IMR-90 (cell line): ENCODE results near the gene ZNF385C. TPM values are rescaled to one million over a fixed set of nuclear protein-coding genes. Genes with fewer than 3 reads are reported as not detected.

Experiments
- ATAC-seq: fragments of 200-7000 bp; cut with Tn5 transposase; 2 replicates; pipeline ENCODE4 v1.9.1; 2020; ENCODE audit warnings: low read depth, mild to moderate bottlenecking, moderate library complexity
- BruUV-seq: library from RNA; stranded (reverse); fragments of 400-500 nt; replicated peaks from 2 replicates; lab custom pipeline; 2021; lab: Mats Ljungman, UMichigan
- CTCF ChIA-PET: fragments of 300-600 bp; formaldehyde crosslinking; extraction: SDS; loops from one replicate; lab custom pipeline; 2021; ENCODE audit warnings: antibody characterized with exemption; lab: Yijun Ruan, JAX
- POLR2A ChIA-PET: fragments of 300-600 bp; sonication (Branson Sonifier 250); formaldehyde crosslinking; loops from one replicate; lab custom pipeline; 2022; ENCODE audit warnings: antibody characterized with exemption; ENCODE audit not compliant: unreplicated experiment; lab: Charles Lee
- DNase-seq: peaks from one replicate; pipeline ENCODE4 v3.0.0; 2013
- H2AFZ ChIP-seq: replicated peaks from 2 replicates; pipeline ENCODE3; 2013; ENCODE audit warnings: low read length, mild to moderate bottlenecking; ENCODE audit not compliant: poor library complexity
- H2AK5ac ChIP-seq: 2 replicates; pipeline ENCODE4 v1.6.1; 2013; ENCODE audit warnings: low read depth, low read length, inconsistent platforms
- H2AK9ac ChIP-seq: replicated peaks from 2 replicates; pipeline ENCODE3; 2013; ENCODE audit warnings: mild to moderate bottlenecking, low read depth, low read length, moderate library complexity; ENCODE audit not compliant: poor library complexity
- H2BK120ac ChIP-seq: 2 replicates; pipeline ENCODE4 v1.6.1; 2013; ENCODE audit warnings: low read depth, low read length, inconsistent platforms
- H2BK15ac ChIP-seq: 3 replicates; pipeline ENCODE4 v1.6.1; 2013; ENCODE audit warnings: low read depth, low read length, inconsistent platforms
- H2BK20ac ChIP-seq: 2 replicates; pipeline ENCODE4 v1.6.1; 2013; ENCODE audit warnings: low read depth, mild to moderate bottlenecking, inconsistent platforms, low read length, moderate library complexity
- H2BK5ac ChIP-seq: 2 replicates; pipeline ENCODE4 v1.6.1; 2013; ENCODE audit warnings: mild to moderate bottlenecking, low read depth, low read length, inconsistent platforms; ENCODE audit not compliant: poor library complexity, severe bottlenecking
- H3K14ac ChIP-seq: replicated peaks from 2 replicates; pipeline ENCODE4 v1.6.1; 2013; ENCODE audit warnings: low read depth, low read length, inconsistent platforms
- H3K18ac ChIP-seq: 2 replicates; pipeline ENCODE4 v1.6.1; 2013; ENCODE audit warnings: low read depth, low read length, control low read depth
- H3K23ac ChIP-seq: 2 replicates; pipeline ENCODE4 v1.6.1; 2013; ENCODE audit warnings: low read depth, low read length, inconsistent platforms
- H3K27ac ChIP-seq: 2 replicates; pipeline ENCODE4 v1.5.1; 2013; ENCODE audit warnings: mild to moderate bottlenecking, control low read depth, low read length; ENCODE audit not compliant: insufficient read depth
- H3K27me3 ChIP-seq: 2 replicates; pipeline ENCODE4 v1.6.1; 2013; ENCODE audit warnings: low read length; ENCODE audit not compliant: control insufficient read depth, insufficient read depth
- H3K36me3 ChIP-seq: 2 replicates; pipeline ENCODE4 v1.6.1; 2013; ENCODE audit warnings: low read length, mixed read lengths; ENCODE audit not compliant: control insufficient read depth, insufficient read depth
- H3K4ac ChIP-seq: 2 replicates; pipeline ENCODE4 v1.6.1; 2013; ENCODE audit warnings: low read depth, low read length, inconsistent platforms
- H3K4me1 ChIP-seq: 2 replicates; pipeline ENCODE4 v1.6.1; 2013; ENCODE audit warnings: low read length, mixed read lengths; ENCODE audit not compliant: control insufficient read depth, insufficient read depth
- H3K4me2 ChIP-seq: 2 replicates; pipeline ENCODE4 v1.6.1; 2013; ENCODE audit warnings: low read depth, mild to moderate bottlenecking, control low read depth, low read length, moderate library complexity
- H3K4me3 ChIP-seq: 2 replicates; pipeline ENCODE4 v1.5.1; 2013; ENCODE audit warnings: low read depth, mild to moderate bottlenecking, control low read depth, low read length, moderate library complexity; ENCODE audit not compliant: insufficient read depth
- H3K56ac ChIP-seq: 2 replicates; pipeline ENCODE4 v1.6.1; 2013; ENCODE audit warnings: low read length, inconsistent platforms; ENCODE audit not compliant: insufficient read depth; ENCODE audit errors: extremely low read depth
- H3K79me1 ChIP-seq, 2 experiments: 2 replicates each; pipeline ENCODE4 v1.6.1; 2013; ENCODE audit warnings: low read length in 2 of 2, inconsistent platforms in 1 of 2, low read depth in 1 of 2
- H3K9ac ChIP-seq: 2 replicates; pipeline ENCODE4 v1.6.1; 2013; ENCODE audit warnings: low read depth, low read length, control low read depth
- H3K9me1 ChIP-seq: 2 replicates; pipeline ENCODE4 v1.6.1; 2013; ENCODE audit warnings: low read length, inconsistent platforms; ENCODE audit not compliant: insufficient read depth
- H3K9me3 ChIP-seq: 2 replicates; pipeline ENCODE4 v1.6.1; 2013; ENCODE audit warnings: low read length; ENCODE audit not compliant: control insufficient read depth, insufficient read depth
- H4K20me1 ChIP-seq: 2 replicates; pipeline ENCODE4 v1.6.1; 2013; ENCODE audit warnings: low read length, inconsistent platforms; ENCODE audit not compliant: insufficient read depth
- H4K5ac ChIP-seq: 2 replicates; pipeline ENCODE4 v1.6.1; 2013; ENCODE audit warnings: mild to moderate bottlenecking, low read depth, low read length, control low read depth
- H4K8ac ChIP-seq, 2 experiments: 2 replicates each; pipeline ENCODE4 v1.6.1; 2013; ENCODE audit warnings: low read depth in 2 of 2, low read length in 2 of 2, control low read depth in 1 of 2, inconsistent platforms in 1 of 2
- H4K91ac ChIP-seq: 2 replicates; pipeline ENCODE4 v1.6.1; 2013; ENCODE audit warnings: low read depth, low read length, inconsistent platforms; ENCODE audit not compliant: insufficient read depth
- CEBPB ChIP-seq: IDR thresholded peaks from 2 replicates; pipeline ENCODE4 v1.6.1; 2012; ENCODE audit warnings: low read depth, low read length, improper control_type of control experiment
- CHD1 ChIP-seq: IDR thresholded peaks from 2 replicates; pipeline ENCODE4 v1.6.1; 2012; ENCODE audit warnings: low read depth, low read length, improper control_type of control experiment
- ELK1 ChIP-seq: fragments of 150-350 bp; IDR thresholded peaks from 2 replicates; pipeline ENCODE4 v1.6.1; 2016; ENCODE audit warnings: low read depth, mild to moderate bottlenecking, low read length, moderate library complexity, borderline replicate concordance
- MAFK ChIP-seq: IDR thresholded peaks from 2 replicates; pipeline ENCODE4 v1.6.1; 2012; ENCODE audit warnings: low read depth, low read length, improper control_type of control experiment
- MXI1 ChIP-seq: IDR thresholded peaks from 2 replicates; pipeline ENCODE4 v1.6.1; 2012; ENCODE audit warnings: low read depth, mild to moderate bottlenecking, low read length, moderate library complexity, borderline replicate concordance
- NFE2L2 ChIP-seq: fragments of 150-350 bp; IDR thresholded peaks from 2 replicates; pipeline ENCODE4 v1.6.1; 2016; ENCODE audit warnings: low read depth, mild to moderate bottlenecking, low read length
- POLR2A ChIP-seq: IDR thresholded peaks from 2 replicates; pipeline ENCODE4 v1.6.1; 2012; ENCODE audit warnings: mild to moderate bottlenecking, low read depth, low read length
- RAD21 ChIP-seq: IDR thresholded peaks from 2 replicates; pipeline ENCODE4 v1.6.1; 2012; ENCODE audit warnings: low read length, improper control_type of control experiment
- RCOR1 ChIP-seq: IDR thresholded peaks from 2 replicates; pipeline ENCODE4 v1.6.1; 2012; ENCODE audit warnings: mild to moderate bottlenecking, low read length, improper control_type of control experiment; ENCODE audit not compliant: insufficient replicate concordance
- SMC3 ChIP-seq: fragments of 150-350 bp; IDR thresholded peaks from 2 replicates; pipeline ENCODE4 v1.6.1; 2016; ENCODE audit warnings: low read depth, mild to moderate bottlenecking, antibody characterized with exemption, low read length, moderate library complexity
- USF2 ChIP-seq: fragments of 150-350 bp; IDR thresholded peaks from 2 replicates; pipeline ENCODE4 v1.6.1; 2017; ENCODE audit warnings: mild to moderate bottlenecking, antibody characterized with exemption, low read length, low read depth
- WGBS, 2 experiments: methylation state at CpG; one replicate each; pipeline versions ENCODE4 v1.1.5 to v1.1.7; 2013; ENCODE audit warnings: missing lambda C conversion rate in 2 of 2; ENCODE audit not compliant: insufficient read length in 1 of 2; ENCODE audit errors: extremely low coverage in 2 of 2; 5-methylcytosine and 5-hydroxymethylcytosine counted together
- dilution Hi-C: fragments of 300-500 bp; cut with HindIII; formaldehyde crosslinking; loops from one replicate; pipeline ENCODE4 v1.14.3; 2018; ENCODE audit warnings: low sequenced_read_pairs; ENCODE audit not compliant: unreplicated experiment
- in situ Hi-C: fragments of 300-500 bp; cut with MboI; formaldehyde crosslinking; loops from 3 replicates; pipeline ENCODE4 v1.14.3; 2019; ENCODE audit warnings: low sequenced_read_pairs, inconsistent platforms, mixed read lengths
- intact Hi-C: fragments of 100-400 bp; cut with micrococcal nuclease; formaldehyde crosslinking; loops from 2 replicates; pipeline ENCODE4 v1.10.0; 2022
- polyA plus RNA-seq, 3 experiments: library from polyadenylated mRNA; depleted of rRNA; stranded (reverse); fragments of >200 nt; gene quantifications; 2 replicates each; pipeline ENCODE4 v1.2.3, GENCODE V29; 2012; ENCODE audit warnings: low replicate concordance in 1 of 3
- total RNA-seq: library from RNA; depleted of rRNA; stranded (reverse); fragments of >200 nt; gene quantifications from 2 replicates; pipeline ENCODE4 v1.2.3, GENCODE V29; 2012

Gene ZNF385C
- total and polyA plus RNA-seq, 2 of the 4 experiments (the other 2 are of a cell fraction): not detected

- H2AFZ ChIP-seq: no peak overlapping the region
- H3K4me1 ChIP-seq: no peaks in the 10 kb centered on the region
- peaks cover 14 to 54% of the 10 kb centered on the region in 2 experiments for H3K79me1 ChIP-seq
- no peak overlapping the region for H4K8ac ChIP-seq
- no peak overlapping the region for H4K91ac ChIP-seq
- DNase-seq: no peak
- TF ChIP-seq NFE2L2 (no peak), CHD1 (no peak), RAD21 (no peak), ELK1 (no peak), SMC3 (no peak), RCOR1 (no peak), MXI1 (no peak), CEBPB (no peak), USF2 (no peak), POLR2A (no peak), MAFK (no peak)
- POLR2A ChIA-PET: interaction anchor here (0.6 kb wide), 1 partner anchor 10 kb away, joined by 8 read pairs; the partner anchor contains the start of gene CNP
- dilution Hi-C loops: no loop called here
- H3K4me2 ChIP-seq: no peak overlapping the region
- H4K5ac ChIP-seq: no peak overlapping the region
- no peak overlapping the region for H3K4ac ChIP-seq
- no peak overlapping the region for H2BK20ac ChIP-seq
- H3K9me3 ChIP-seq: no peaks in the 10 kb centered on the region
- no peak overlapping the region for H2BK5ac ChIP-seq
- no peak overlapping the region for H2AK9ac ChIP-seq
- BruUV-seq: no TSS peak
- H3K14ac ChIP-seq: no peak overlapping the region
- peaks cover 39% of the 10 kb centered on the region for H4K20me1 ChIP-seq
- no peak overlapping the region for H3K4me3 ChIP-seq
- no peak overlapping the region for H2BK15ac ChIP-seq
- no peak overlapping the region for H3K9ac ChIP-seq
- CTCF ChIA-PET: no interaction called here
- WGBS, 2 experiments: 83% methylated on average over 3 of the region's 11 CpGs; no CpG with 5 or more reads in 1 of the 2 experiments
- H2BK120ac ChIP-seq: no peak overlapping the region
- in situ Hi-C loops: no loop called here
- H3K27me3 ChIP-seq: no peaks in the 10 kb centered on the region
- no peak overlapping the region for H3K27ac ChIP-seq
- intact Hi-C loops: no loop called here
- no peak overlapping the region for H3K56ac ChIP-seq
- H3K18ac ChIP-seq: no peak overlapping the region
- no peak for ATAC-seq
- no peak overlapping the region for H3K23ac ChIP-seq
- H2AK5ac ChIP-seq: no peak overlapping the region
- H3K9me1 ChIP-seq: no peaks in the 10 kb centered on the region; the same call in 1 of the 2 replicates
- peaks cover 69% of the 10 kb centered on the region for H3K36me3 ChIP-seq
Measured at GRCh38 chr17:41976142-41976768, 122.0 kb downstream of the ZNF385C start.
